GM18499 (cell line): ENCODE measurements around the gene POLR2C.

Experiments
- ATAC-seq: cut with Tn5 transposase; IDR thresholded peaks from one replicate; pipeline ENCODE4 v1.9.1; 2021; ENCODE audit warnings: moderate number of reproducible peaks; ENCODE audit not compliant: insufficient read depth, unreplicated experiment

The POLR2C gene

DNA sequence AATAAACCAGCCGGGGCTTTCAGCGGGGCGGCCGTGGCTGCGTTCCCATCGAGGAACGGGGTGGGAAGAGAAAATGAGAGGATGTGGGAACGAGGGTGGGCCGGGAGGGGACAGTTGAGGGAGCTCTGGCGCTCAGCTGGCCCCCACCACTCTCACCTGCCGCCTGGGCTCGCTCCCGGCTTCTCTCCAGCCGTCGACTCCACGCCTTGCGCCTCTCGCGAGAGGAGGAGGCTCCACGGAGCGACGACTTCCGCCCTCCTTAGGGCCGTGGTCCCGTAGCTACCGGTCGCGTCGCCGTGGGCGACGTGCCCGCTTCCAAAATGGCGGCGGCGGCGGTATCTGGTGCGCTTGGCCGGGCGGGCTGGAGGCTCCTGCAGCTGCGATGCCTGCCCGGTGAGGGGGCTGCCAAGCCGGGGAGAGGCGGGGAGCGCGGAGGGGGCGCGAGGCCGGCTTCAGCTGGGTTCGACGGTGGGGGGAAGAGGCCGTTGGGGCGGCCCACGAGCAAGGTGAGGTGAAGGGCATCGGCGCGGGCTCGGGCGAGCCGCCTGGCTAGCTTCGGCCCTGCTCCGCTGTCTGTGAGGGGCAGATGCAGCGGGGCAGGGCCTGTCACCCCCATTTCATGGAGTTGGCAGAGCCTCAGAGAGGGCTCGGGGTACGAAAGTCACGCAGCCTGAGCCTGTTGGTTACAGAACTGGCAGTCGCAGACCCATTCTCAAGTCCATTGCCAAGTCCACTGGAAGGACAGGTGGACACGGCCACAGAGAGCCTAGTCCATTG lies 15.1 kb upstream of the POLR2C start, which contains the start of the genes CIAPIN1 and COQ9:
Gene CIAPIN1 (minus strand): TSS at position 200 of the 777 bp plus-strand sequence. CDS start 6,457 bp downstream, outside the sequence.
Gene COQ9 (plus strand): TSS at position 294 of the 777 bp plus-strand sequence. CDS start 27 bp downstream, at position 321.
- peak; percentile 69 for ATAC-seq

DNA sequence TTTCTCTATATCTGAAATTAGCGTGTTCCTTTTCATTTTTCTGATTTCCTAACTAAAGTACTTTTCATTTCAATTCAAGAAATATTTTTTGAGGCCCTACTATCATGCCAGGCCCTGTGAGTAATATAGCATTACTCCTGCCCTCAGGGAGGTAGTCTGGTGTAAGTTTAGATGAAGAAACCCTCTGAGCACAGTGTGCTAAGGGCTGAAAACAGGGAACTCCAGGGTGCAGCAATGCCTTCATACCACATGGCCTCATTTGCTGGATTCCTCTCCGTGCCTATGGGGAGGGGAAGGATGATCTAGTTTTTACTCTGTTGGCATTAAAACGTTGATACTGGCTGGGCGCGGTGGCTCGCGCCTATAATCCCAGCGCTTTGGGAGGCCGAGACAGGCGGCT lies 10.5 kb upstream of the POLR2C start:
- no peak for ATAC-seq

DNA sequence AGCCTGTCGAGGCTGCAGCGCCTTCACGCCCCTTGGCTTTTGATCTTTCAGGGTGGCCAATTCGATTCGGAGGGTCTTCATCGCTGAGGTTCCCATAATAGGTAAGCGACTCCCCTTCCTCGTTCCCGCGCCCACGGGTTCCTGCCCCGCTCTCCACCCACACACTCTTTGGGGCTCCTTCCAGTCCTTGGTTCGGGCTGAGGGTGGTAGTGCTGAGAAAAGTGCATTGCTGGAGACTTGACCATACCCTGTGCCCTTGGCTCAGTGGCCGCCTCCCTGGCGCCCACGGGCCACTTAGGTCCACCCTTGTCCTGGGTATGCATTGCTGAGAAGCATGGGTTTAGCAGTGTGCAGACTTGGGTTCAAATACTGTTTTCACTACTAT lies 491 bp downstream of the POLR2C start:
- no peak for ATAC-seq

DNA sequence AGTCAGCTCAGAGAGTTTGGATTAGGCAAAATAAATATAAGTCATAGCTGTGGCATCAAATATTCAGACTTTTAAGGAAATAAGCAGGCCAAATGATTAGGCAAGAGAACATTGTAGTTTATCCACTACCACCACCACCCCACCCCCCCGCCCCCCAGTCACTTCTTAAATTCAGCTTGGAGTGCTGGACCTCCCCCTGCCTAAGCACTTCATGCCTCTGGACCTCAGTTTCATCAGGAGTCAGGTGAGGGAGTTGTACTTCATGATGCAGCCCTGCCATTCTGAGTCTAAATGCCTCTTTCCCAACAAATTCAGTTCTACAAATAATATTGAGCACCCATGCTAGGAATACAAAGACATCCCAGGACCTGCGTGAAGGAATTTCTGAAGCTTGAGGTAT lies 2.0 kb downstream of the POLR2C start:
- no peak for ATAC-seq

DNA sequence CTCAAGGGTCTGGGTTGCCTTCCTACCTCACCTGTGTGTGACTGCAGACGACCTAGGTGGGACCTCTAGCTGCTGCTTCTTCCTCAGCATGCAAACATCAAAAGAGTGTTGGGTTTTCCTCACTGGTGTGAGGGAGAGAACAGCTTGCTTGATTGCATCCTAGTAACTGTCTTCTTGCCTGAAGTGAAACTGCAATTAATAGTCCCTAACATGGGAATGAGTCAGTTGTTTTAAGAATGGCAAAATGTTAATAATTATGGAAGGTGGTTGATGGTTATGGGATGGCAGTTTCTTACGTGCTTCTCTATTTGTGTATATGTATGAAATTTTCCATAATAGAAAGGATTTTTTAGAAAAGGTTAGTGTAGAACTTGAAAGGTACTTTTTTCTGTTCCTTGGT lies 5.9 kb downstream of the POLR2C start:
- no peak for ATAC-seq

DNA sequence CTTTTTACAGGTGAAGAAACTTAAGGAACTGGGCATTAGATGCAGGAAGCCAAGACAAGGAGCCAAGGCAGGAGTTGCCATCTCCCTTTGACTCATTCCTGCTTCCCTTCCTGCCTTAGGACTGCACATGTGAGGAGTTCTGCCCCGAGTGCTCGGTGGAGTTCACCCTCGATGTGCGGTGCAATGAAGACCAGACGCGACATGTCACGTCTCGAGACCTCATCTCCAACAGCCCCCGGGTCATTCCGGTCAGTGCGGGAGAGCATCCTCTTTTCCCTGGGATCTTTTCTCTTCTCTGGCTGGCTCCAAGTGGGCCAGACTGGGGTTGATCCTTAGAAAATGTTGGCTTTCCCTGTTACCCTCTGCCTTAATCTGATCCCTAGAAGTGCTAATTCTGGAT lies 6.6 kb downstream of the POLR2C start:
- no peak for ATAC-seq

DNA sequence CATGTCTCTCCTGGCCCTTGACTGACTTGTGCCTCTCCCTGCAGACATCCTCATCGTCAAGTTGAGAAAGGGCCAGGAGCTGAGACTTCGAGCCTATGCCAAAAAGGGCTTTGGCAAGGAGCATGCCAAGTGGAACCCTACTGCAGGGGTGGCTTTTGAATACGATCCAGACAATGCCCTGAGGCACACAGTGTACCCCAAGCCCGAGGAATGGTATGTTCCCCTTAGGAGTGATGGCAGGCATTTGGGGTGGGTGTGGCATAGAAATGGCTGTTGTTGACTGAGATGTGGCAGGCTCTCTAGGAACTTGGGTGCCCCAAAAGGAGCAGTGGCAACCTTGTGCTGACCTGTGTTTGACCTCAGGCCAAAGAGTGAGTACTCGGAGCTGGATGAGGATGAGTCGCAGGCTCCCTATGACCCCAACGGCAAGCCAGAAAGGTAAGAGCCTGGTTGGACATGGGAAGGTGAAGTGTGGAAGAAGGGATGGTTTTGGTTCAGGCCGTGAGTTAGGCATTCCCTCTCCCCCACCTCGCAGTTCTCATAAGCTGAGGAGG lies 7.5 kb downstream of the POLR2C start:
- ATAC-seq, result no peak

DNA sequence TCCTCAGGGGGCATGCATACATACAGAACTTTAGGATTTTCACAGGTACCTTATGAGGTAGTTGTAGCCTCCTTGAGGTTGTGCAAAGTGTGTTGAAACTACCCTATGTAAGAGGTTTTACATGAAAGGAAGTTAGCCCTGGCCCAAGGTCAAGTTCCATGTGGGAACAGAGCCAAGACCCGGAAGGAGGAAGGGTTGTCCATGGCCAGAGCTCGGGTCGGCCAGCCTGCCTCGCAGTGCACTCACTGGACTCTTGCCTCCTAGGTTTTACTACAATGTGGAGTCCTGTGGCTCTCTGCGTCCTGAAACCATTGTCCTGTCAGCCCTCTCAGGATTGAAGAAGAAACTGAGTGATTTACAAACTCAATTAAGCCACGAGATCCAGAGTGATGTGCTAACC lies 8.2 kb downstream of the POLR2C start:
- ATAC-seq, result no peak

DNA sequence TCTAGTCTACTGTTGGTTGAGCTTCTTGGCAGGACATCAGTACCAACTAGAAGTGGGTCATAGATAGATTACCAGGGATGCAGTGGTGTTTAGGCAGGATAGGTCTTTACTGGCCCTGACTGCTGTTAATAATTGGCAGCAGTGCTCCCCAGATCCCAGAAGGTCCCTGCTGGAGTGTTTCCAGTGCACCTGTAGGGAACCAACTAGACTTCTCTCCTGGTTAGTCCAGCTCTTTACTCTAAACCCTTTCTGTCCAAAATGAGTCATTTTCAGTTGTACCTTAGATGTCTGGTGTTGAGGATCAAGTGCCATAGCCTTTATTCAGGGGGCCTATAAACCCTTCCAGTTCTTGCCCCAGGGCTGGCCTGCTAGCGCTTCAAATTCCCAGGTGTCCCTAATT lies 8.7 kb downstream of the POLR2C start:
- ATAC-seq, result no peak

DNA sequence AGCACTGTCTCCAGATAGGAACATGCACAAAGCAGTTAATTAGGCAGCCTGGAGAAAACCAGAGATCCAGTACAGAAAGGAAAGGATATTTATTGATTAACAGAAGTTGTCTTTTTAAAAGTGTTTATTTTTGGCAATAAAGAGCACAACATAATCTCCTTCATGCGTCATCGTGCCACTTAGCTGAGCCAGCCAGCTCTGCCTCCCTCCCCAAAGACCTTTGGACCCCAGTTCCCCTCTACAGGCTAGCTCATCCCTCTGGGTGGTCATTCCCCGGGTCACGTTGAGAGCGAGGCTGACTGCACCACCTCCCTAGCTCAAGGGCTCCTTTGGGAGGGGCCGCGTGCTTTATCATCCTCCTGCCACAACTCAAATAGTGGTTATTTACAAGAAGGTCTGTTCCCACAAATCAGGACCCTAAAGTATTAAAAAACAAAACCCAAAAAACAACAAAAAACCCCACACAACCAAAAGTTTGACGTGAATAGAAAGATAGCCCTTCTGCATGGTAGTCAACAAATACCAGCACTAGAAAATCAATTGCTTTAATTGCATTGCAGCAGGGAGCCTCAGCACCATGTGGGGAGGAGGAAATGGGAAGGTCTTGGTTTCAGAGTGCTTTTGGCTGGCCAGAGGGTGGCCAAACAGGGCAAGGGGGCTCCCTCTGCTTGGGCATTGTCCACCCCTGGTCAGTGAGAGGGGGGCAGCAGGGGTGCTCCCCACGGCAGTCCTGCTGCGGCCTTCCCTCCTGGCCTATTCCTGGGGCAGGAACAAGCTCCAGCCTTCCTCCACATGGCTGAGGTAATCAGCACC lies 9.6 kb downstream of the POLR2C start:
- no peak for ATAC-seq

DNA sequence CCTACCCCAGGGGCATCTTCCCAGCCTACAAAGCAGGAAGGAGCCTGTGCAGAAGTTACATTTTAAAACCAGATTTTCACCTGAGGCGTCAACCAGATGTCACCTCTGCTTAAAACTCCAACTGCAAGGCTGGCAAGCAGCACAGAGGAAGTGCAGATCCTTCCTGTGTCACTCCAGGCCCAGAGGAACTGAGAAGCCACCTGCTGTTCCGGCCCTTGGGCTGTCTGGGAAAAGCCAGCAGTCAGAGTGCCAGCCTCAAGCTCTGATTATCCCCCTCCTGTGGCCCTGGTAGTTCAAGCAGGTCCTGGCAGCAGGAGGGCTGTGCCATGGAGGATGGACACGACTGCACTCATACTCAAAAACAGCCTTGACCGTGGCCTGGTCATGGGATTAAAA lies 10.2 kb downstream of the POLR2C start:
- ATAC-seq, result no peak

DNA sequence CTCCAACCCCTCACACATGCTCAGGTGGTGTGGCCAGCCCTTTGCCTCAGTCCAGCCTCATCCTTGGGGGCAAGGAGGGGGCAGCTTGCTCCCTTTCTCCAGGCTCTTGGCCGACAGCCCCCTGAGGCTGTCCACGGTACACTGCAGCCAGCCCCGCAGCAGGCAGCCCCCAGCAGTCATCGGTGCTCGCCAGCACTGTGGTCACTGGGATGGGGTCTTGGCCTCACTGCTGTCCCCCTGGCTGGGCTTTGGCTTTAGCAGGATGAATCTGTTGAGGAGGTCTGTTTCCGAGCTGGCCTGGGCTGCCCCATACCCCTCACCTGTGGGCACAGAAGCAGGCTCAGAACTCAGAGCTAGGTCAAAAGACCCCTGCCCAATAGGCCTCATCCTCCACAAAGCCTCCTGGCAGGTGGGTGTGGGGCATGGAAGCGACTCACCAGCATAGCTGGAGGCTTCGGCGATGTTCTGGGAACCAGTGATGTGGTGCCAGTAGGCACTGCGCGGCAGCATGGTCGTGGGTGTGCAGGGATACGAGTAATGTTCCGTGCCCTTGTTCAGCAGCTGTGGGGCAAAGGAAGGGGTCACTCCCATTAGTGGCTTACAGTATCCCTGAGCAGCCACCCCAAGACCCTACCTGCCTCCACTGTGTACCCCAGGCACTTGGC lies 10.8 kb downstream of the POLR2C start:
- ATAC-seq, result no peak

DNA sequence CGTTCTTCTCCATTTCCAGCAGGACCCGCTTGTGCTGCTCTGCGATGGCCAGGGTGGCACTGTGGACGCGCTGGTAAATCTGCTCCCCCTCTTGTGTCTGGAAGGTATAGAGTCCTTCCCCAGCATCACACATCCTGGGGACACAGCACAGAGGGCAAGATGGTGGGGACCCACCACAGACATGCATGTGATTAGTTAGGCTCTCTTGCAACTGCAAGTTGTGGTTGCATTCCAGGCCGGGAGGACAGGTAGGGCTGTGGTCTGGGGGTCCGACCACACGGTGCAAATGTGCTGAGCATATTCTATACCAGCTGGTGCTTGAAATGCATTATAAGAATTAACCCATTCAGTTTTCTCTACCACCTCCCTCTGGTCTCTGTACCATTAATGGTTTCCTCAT lies 11.4 kb downstream of the POLR2C start:
- no peak for ATAC-seq

DNA sequence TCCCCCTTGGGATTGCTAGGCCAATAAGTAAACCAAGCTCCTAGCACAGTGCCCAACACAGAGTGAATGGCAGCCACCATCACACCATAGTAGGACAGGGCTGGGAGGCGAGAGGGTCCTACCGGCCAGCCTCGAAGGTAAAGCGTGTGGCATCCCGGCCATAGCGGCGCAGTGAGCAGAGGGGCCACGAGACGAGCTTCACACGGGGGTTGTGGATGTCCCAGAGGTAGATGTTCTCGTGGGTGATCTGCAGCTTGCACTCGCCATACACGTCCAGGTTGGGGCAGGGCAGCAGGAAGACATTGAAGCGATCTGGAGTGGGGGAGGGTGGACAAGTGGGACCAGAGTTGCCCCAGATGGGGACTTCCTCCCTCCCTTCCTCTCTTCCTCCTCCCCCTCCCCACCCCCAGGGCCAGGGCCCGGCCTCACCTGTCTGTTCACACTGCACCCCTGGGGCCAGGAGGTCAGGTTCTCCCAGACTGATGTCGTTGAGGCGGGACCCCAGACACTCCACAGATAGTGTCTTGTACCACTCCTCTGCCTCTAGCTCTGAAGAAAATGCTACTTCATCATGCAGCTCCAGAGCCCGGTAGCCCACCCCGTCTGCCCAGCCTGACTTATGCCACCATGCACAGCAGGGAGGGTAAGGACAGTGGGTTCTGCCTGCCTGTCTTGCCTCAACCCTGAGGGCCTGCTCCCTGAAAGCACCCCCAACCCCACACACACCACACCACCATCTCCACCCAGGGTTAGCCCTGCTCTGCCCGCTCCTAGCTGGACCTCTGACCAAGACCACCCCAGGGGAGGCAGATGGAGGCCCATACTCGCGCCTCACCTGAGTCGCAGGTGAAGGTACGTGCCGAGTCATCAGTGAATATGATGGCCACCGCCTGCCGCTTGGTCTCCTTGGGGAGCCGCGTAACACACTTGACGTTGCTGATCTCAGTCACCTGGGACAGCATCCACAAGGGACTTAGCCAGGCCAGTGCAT lies 12.5 kb downstream of the POLR2C start:
- ATAC-seq, result no peak

DNA sequence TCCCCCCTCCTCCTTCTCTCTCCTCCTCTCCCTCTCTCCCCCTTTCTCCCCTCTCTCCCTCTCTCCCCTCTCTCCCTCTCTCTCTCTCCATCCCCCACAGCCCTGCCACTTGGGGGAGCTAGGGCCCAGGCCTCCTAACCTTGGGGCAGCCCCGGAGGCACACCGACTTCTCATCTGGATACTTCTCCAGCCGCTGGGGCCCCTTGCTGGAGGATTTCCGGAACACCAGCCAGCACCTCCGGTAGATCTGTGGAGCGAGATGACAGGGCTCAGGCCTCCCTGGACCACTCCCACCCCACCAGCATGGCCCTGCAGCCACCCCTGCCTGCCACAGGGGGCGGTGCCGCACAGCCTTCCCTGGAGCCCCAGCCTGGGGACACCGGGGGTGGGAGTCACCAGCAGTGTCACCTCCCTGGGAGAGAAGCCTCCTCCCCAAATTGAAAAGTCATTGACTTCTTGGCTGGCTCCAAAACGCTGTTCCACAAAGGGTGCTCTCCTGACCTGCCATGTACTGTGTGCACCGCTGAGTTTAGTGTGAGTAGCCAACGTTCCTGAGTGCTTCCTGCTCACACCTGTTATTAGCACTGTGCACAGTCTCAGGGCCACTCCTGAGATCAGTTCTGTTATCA lies 13.3 kb downstream of the POLR2C start:
- ATAC-seq, result peak; percentile 81

DNA sequence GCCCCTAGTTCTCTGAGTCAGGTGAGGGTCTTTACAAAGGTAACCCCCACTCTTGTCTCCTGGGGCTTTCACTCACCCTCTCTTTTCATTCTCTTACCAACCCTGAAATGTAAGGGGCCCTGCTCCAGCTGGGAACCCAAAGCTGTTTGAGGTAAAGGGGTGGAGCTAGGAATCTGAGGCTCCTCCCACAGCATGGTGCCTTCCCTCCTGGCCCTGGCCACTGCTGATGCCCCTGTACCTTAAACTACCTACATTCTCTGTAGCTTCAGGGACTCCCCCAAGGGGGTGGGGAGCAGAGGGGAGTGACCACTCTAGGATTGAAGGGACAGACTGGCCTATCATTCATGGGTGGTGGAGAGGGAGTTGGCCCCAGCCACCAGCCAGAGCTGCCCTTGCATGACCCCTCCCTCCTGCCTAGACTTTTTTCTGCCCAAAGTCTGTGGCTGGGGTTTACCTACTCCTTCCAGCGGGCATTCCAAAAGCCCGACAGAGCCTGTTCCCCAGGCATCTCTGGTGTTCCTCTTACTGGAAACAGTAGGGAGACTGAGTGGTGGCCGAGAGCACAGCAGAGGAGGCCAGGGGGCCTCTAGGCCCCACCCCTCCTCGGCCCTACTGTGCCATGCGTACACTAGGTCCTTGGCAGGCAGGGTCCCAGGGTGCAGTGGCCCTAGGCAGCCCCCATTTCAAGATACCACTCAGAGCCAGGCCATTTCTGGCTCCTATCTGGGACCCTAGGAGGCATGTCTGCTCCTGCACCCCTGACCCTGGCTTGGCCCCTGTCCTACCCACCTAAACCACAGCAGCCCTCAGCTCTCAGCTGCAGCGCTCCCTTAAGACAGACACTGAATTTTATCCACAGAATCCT lies 14.3 kb downstream of the POLR2C start:
- ATAC-seq, result no peak

DNA sequence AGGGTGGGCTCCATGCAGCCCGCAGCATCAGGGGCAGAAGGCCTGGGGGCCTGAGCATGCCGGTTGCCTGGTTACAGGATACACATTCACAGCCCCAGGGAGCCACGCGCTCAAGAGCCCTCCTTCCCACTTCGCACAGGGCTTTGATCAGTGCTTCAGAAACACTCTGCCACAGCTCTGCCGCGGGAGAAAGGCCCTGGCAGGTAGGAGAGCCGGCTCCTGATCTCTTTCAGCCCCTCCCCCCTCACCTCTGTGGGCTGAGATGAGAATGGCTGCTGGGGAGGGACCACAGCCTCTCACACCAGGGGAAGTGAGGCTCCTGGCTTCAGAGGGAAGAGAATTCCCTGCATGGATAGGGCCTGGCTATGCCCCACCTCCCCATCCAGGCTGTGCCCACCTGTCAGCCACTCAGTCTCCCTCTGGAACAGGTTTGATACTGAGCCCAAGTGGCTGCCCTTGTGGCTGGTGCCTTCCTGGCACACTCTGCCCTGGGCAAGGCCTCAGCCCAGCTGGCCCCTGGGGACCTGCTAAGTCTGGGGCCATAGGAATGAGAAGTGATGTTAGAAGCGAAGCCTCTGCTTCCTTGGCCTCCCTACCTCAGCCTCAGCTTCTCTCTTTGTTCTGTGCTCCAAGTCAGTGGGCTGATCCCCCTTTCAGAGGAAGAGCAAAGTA lies 15.2 kb downstream of the POLR2C start:
- ATAC-seq, result no peak
